Measurements from ENCODE around the gene NDC80.

NDC80 gene

GRCh38 chr18:2555895-2556294 lies 15.5 kb upstream of the NDC80 start:
- H3K4me3 ChIP-seq (ENCODE audit: low read depth, low read length): no peak overlapping the region

- no peak overlapping the region for H3K4me3 ChIP-seq (ENCODE audit: low read depth, low read length)
Measured at GRCh38 chr18:2557536-2557935, 13.8 kb upstream of the NDC80 start.

- H3K4me3 ChIP-seq (ENCODE audit: low read depth, low read length): no peak overlapping the region
Measured at GRCh38 chr18:2559249-2559648, 12.1 kb upstream of the NDC80 start.

DNA sequence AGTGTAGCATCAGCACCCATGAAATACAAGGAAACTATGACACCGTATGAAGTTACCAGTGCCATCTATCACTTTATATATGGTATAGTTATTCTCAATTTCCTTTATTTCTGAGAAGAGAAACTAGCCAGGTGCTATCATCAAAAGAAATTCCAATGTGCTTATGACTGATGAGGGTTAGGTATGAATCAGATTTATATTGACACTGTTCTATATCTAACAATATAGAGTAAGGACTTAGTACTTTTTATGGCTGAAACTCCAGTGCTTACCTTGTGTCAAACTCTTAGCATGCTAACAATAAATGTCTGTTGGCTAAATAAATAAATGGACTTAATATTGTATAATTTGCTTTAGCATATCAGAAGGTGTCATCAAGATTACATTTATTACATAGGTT lies 7.0 kb upstream of the NDC80 start:
- no peak overlapping the region for H3K4me3 ChIP-seq (ENCODE audit: low read depth, low read length)

DNA sequence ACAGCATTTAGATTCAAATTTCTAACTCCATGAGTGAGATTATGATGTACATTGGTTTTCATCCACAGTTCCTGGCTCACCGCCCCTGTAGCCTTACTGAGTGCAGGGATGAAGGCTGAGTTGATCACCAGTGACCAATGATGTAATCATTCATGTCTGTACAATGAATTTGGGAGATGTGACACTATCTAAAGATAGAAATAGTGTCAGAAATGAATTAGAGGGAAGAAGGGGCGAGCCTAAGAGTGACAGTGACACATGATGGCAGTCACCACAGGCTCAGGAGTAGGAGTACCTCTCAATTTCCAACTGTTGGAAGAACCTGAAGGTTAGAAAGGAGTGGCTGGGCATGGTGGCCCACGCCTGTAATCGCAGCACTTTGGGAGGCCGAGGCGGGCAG lies 3.2 kb upstream of the NDC80 start:
- no peak overlapping the region for H3K4me3 ChIP-seq (ENCODE audit: low read depth, low read length)

GRCh38 chr18:2568605-2569004 lies 2.8 kb upstream of the NDC80 start:
- H3K4me3 ChIP-seq (ENCODE audit: low read depth, low read length): no peak overlapping the region

DNA sequence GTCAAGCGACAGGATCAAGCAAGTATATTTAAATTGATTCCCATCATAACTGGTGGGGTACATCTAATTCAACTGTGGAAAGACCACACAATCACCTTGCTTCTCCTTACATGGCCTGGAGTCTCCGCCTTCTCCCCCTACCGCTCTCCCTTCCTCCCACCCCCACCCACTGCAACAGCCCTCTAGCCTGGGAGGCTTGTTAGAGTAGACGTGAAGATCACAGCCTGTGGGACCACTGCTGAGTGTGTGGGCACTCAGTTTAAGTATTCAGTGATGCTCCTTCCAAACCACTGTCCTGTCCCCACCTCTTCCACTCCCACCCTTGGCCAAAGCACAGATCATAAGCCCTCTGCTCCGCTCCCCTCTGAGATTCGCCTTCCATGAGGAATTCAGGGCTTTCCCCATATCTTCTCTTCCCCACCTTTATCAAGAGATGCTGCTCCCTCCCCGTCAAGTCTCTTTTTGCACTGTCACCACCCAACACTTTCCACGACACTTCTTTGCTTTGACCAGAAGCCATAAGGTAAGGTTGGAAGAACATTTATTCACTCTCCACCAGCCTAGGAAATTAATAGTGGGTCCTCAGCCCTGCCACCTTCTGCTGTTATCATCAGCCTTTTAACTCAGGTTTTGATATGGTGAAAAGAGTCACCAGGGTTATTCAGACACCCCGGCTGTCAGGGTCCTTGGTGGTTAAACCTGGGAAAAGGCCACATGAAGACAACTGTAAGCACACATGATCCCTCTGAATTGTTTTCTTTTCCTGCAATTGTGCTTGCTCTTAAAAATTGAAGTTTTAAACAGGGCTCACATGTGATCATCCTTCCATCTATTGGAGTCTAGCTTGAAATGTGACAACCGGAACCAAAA lies 1.8 kb upstream of the NDC80 start:
- H3K4me3 ChIP-seq (ENCODE audit: low read depth, low read length): no peak overlapping the region

GRCh38 chr18:2570772-2571199 lies 571 bp upstream of the NDC80 start:
- H3K4me3 ChIP-seq (ENCODE audit: low read depth, low read length): peak overlapping the region; percentile 91

GRCh38 chr18:2572171-2572569 lies 813 bp downstream of the NDC80 start:
- H3K4me3 ChIP-seq (ENCODE audit: low read depth, low read length): peak overlapping the region; percentile 91

- peak overlapping the region; percentile 91 for H3K4me3 ChIP-seq (ENCODE audit: low read depth, low read length)
Measured at GRCh38 chr18:2572892-2573291, 1.5 kb downstream of the NDC80 start.

GRCh38 chr18:2573408-2573807 lies 2.1 kb downstream of the NDC80 start:
- H3K4me3 ChIP-seq (ENCODE audit: low read depth, low read length): no peak overlapping the region

DNA sequence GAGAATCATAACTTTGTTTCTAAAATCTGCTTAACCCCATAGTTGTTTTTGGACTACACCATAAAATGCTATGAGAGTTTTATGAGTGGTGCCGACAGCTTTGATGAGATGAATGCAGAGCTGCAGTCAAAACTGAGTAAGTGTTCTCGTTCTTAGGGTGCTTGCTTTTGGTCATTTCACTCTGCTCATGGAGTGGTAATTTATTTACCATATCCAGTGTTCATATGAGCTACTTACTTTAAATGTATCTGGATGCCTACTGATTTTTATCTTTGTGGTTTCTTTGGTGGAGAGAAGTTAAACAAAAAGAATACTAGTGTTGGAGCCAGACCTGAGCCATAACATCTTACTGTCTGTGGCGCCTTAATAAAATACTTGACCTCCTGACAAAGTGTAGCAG lies 16.4 kb downstream of the NDC80 start:
- H3K4me3 ChIP-seq (ENCODE audit: low read depth, low read length): no peak overlapping the region

- H3K4me3 ChIP-seq (ENCODE audit: low read depth, low read length): no peak overlapping the region
Measured at GRCh38 chr18:2588666-2589344, 17.4 kb downstream of the NDC80 start.

- H3K4me3 ChIP-seq (ENCODE audit: low read depth, low read length): no peak overlapping the region
Measured at GRCh38 chr18:2589345-2590068, 18.1 kb downstream of the NDC80 start.

GRCh38 chr18:2590303-2590702 lies 18.9 kb downstream of the NDC80 start:
- no peak overlapping the region for H3K4me3 ChIP-seq (ENCODE audit: low read depth, low read length)

DNA sequence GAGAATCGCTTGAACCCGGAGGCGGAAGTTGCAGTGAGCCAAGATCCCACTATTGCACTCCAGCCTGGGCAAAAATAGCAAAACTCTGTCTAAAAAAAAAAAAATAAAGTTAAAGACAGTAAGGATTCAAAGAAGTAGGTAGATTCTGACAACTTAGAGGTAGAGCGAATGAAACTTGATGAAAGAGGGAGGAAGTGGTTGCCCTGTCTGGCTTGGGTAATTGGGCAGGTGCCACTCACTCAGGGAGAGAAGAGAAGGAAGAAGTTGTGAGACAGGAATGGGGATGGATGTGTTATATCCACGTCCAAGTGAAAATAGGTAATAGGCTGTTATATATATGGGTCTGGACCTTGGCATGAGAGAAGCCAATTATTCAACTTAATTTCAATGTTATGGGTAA lies 26.3 kb downstream of the NDC80 start:
- H3K4me3 ChIP-seq (ENCODE audit: low read depth, low read length): no peak overlapping the region

GRCh38 chr18:2602844-2603243 lies 31.5 kb downstream of the NDC80 start:
- H3K4me3 ChIP-seq (ENCODE audit: low read depth, low read length): no peak overlapping the region

GRCh38 chr18:2606335-2606734 lies 35.0 kb downstream of the NDC80 start:
- H3K4me3 ChIP-seq (ENCODE audit: low read depth, low read length): no peak overlapping the region

DNA sequence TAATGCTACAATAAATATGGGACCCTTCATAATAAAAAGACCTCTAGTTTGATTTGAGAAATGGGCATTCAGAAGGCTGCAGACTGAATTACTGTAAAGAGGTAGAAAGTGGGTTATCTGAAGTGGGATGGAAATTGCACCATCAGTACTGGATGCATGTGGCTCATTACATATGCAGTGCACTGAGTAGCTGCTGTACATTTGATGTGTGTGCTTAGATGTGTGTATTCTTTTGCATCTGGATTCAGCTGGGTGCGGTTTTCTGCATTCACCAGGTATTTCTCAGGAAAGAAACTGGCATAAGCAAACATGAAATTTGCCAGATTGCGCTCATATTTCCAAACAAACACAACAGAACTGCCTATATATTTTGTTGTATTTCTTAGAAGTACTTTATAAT lies 38.2 kb downstream of the NDC80 start:
- no peak overlapping the region for H3K4me3 ChIP-seq (ENCODE audit: low read depth, low read length)

DNA sequence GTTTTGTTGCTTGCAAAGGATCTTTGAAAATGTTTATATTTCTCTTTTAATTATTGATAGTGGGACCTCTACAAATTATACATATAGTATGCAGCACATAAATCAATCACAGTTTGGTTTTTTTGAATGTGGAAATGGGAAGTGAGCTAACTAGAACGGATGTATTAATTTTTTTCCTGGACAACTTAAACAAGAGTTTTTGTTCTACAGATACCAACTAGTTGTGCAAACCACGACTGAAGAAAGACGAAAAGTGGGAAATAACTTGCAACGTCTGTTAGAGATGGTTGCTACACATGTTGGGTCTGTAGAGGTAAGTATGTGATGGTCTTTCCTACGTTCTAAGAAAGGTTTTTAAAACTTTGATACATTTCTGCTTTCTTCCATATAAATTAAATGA lies 39.2 kb downstream of the NDC80 start:
- no peak overlapping the region for H3K4me3 ChIP-seq (ENCODE audit: low read depth, low read length)

- H3K4me3 ChIP-seq (ENCODE audit: low read depth, low read length): no peak overlapping the region
Measured at GRCh38 chr18:2612996-2613395, 41.6 kb downstream of the NDC80 start.

Measured in iPS-11a (cell line).